GM21423 (cell line): ENCODE results near the gene ANKRD66.

Experiments used
- ATAC-seq: cut with Tn5 transposase; IDR thresholded peaks from one replicate; pipeline ENCODE4 v1.9.1; 2021; ENCODE audit warnings: mild to moderate bottlenecking, moderate library complexity; ENCODE audit not compliant: unreplicated experiment

The ANKRD66 gene

GRCh38 chr6:46789434-46790354 lies 43.0 kb downstream of the ANKRD66 start:
- no peak for ATAC-seq

DNA sequence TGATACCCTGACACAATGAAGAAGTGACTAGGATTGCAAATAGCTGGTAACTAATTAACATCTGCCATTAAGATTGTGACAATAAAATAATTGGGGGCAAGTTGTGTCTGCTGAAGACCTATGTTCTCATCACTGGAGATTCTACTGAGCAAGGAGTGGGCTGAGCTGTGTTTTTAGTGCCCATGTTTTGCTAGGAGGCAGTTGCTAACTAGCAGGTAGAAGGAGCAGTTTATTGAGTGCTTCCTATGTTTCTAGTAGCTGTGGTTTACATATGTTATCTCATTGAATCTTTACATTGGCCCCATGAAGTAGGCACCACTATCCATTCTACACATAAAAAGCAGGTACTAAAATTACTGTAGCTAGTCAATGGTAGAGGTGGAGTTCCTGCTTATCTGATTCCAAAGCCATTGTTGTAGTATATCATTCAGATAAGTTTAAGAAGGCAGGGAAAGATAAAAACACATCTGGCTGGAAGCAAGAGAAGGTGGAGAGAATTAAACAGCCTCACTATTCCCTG lies 43.7 kb downstream of the ANKRD66 start:
- ATAC-seq: no peak

DNA sequence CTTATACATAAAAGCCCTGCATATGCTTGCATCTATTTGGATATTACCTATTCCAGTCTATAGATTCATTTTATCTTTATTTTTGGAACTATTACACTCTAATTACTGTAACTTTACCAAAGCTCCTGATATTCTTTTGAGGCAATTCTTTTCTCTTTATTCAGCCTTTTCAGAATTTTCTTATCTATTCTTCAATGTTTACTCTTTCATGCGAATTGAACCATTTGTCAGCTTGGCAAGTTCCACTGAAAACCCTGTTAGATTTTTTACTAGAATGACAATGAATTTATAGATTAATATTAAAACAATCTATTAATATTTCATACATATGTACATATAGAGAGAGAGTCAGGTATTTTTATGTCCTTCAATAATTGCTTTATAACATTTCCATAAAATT lies 45.9 kb downstream of the ANKRD66 start:
- ATAC-seq: no peak

DNA sequence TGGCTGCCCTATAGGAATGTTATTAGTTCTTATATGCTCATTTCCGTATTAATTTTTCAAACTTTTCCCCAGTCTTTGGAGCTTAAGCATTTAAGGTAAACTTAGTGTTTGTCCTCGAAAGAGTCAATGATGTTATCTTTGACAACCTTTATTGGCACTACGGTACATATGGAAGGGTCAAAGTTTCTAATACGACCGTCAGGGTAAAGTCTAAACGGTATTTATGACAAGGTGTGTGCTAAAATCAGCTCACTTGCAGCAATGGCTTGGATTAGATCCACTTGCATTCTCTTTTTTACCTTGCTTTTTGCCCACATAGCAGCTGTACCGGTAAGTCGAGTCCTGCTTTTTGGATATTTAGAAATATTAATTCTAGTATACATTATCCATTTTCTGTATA lies 46.4 kb downstream of the ANKRD66 start, which contains the start of gene MEP1A:
TSS of gene MEP1A (plus strand) at position 252 of the 400 bp plus-strand sequence. CDS start at position 262, 10 bp downstream.
- no peak for ATAC-seq

- no peak for ATAC-seq
Measured at GRCh38 chr6:46794068-46794467, 47.3 kb downstream of the ANKRD66 start.

GRCh38 chr6:46795816-46796215 lies 49.1 kb downstream of the ANKRD66 start:
- ATAC-seq: no peak

GRCh38 chr6:46796848-46797580 lies 50.3 kb downstream of the ANKRD66 start:
- no peak for ATAC-seq

GRCh38 chr6:46799657-46800056 lies 52.9 kb downstream of the ANKRD66 start:
- no peak for ATAC-seq

GRCh38 chr6:46808806-46809205 lies 62.1 kb downstream of the ANKRD66 start:
- no peak for ATAC-seq
